ENCODE data around the gene ZSCAN31. TPM values are rescaled to one million over a fixed set of nuclear protein-coding genes. Genes with fewer than 3 reads are reported as not detected.

The ZSCAN31 gene
- total and polyA plus RNA-seq, 3 donors from 2014 or later: 21.4 to 51.3 (median 29.0) TPM

DNA sequence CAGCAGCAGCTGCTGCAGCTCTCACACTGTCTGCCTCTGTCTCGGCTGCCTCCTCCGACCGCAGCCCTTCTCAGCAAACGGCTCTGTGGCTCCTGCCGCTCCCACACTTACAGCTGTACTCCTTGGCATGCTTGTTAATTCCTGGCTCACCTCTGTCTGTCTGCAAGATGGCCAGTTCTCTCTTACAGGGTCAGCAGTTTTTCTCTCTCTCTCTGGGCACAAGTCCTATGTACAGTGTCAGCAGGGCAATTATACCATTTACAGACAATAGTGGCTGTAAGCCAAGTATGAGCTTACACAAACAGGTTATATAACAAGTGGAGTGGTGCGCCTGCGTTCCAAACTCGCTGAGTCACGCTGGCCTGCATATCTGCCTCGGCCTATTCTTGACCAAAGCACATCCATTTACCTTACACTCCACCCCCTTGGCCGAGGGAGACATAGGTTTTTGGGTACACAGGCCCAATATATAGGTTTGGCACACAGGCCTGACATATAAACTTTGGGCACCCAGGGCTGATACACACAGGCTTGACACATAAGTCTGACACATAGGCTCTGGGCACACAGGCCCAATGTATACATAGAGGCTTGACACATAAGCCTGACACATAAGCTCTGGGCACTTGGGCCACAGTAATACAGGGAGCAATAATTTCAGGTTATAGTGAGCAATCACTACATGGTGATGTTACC, 18.2 kb upstream of the ZSCAN31 start:
- no peak overlapping the region for H3K4me3 ChIP-seq
- no peak for DNase-seq

DNA sequence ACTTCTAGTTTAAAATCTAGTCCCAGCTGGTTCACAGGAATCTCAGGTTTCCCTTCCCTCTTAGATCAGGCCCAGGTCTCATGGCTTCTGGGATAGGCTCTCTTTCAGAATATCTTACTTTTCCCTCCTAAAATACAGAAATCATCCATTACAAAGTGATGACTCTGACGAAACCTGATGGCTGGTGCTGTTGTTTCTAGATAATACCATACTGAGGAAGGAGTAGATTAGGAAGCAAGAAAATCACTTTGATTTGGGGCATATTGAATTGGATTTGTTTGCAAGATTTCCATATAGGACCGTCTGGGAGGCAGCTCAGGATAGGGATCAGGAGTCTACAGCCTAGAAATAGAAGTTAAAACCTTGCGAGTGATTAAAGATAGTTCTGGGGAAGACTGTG, 17.4 kb upstream of the ZSCAN31 start:
- Histone ChIP-seq H3K27me3 (no peaks in the 10 kb centered on the region), H3K4me3 (no peak overlapping the region), H3K4me1 (peaks cover 19% of the 10 kb centered on the region), H3K36me3 (ENCODE audit: low read depth, missing control alignments) (no peaks in the 10 kb centered on the region), H3K27ac (no peak overlapping the region), H3K9me3 (no peaks in the 10 kb centered on the region)
- 92 to 94% methylated on average over 3 of the region's 3 CpGs for WGBS, 2 donors
- TF ChIP-seq, protein P1, sequence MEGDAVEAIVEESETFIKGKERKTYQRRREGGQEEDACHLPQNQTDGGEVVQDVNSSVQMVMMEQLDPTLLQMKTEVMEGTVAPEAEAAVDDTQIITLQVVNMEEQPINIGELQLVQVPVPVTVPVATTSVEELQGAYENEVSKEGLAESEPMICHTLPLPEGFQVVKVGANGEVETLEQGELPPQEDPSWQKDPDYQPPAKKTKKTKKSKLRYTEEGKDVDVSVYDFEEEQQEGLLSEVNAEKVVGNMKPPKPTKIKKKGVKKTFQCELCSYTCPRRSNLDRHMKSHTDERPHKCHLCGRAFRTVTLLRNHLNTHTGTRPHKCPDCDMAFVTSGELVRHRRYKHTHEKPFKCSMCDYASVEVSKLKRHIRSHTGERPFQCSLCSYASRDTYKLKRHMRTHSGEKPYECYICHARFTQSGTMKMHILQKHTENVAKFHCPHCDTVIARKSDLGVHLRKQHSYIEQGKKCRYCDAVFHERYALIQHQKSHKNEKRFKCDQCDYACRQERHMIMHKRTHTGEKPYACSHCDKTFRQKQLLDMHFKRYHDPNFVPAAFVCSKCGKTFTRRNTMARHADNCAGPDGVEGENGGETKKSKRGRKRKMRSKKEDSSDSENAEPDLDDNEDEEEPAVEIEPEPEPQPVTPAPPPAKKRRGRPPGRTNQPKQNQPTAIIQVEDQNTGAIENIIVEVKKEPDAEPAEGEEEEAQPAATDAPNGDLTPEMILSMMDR (IDR thresholded peaks at IDR 0.05): no peak
- TF ChIP-seq POLR2A (IDR thresholded peaks at IDR 0.05): no peak
- no peak for DNase-seq
- intact Hi-C loops (cut with DNase I; ENCODE audit: low total_unique reads): no loop called here

More for the DNA sequence above, 18.2 kb upstream of the ZSCAN31 start:
- 82 to 84% methylated on average over 11 of the region's 11 CpGs for WGBS, 2 donors
- Histone ChIP-seq H3K4me1 (peaks cover 19% of the 10 kb centered on the region), H3K36me3 (ENCODE audit: low read depth, missing control alignments) (no peaks in the 10 kb centered on the region), H3K27me3 (no peaks in the 10 kb centered on the region), H3K27ac (no peak overlapping the region), H3K9me3 (no peaks in the 10 kb centered on the region)
- intact Hi-C loops (cut with DNase I; ENCODE audit: low total_unique reads): no loop called here
- TF ChIP-seq POLR2A (IDR thresholded peaks at IDR 0.05): no peak

GRCh38 chr6:28351493-28351925, 15.6 kb upstream of the ZSCAN31 start:
- WGBS, 2 donors: 57 to 62% methylated on average over 2 of the region's 2 CpGs
- H3K4me3 ChIP-seq: no peak overlapping the region
- DNase-seq: no peak
- no peaks in the 10 kb centered on the region for H3K27me3 ChIP-seq
- TF ChIP-seq, protein P1 (IDR thresholded peaks at IDR 0.05): no peak
- TF ChIP-seq POLR2A (IDR thresholded peaks at IDR 0.05): no peak
- no peaks in the 10 kb centered on the region for H3K9me3 ChIP-seq
- no peak overlapping the region for H3K27ac ChIP-seq
- intact Hi-C loops (cut with DNase I; ENCODE audit: low total_unique reads): no loop called here
- H3K4me1 ChIP-seq: peaks cover 18% of the 10 kb centered on the region
- H3K36me3 ChIP-seq (ENCODE audit: low read depth, missing control alignments): no peaks in the 10 kb centered on the region

- WGBS, 2 donors: 55 to 61% methylated on average over 2 of the region's 2 CpGs
- no peaks in the 10 kb centered on the region for H3K36me3 ChIP-seq (ENCODE audit: low read depth, missing control alignments)
- no peak for TF ChIP-seq POLR2A (IDR thresholded peaks at IDR 0.05)
- TF ChIP-seq, protein P1 (IDR thresholded peaks at IDR 0.05): no peak
- H3K4me1 ChIP-seq: peaks cover 15% of the 10 kb centered on the region
- no peaks in the 10 kb centered on the region for H3K27me3 ChIP-seq
- H3K4me3 ChIP-seq: no peak overlapping the region
- no peak overlapping the region for H3K27ac ChIP-seq
- DNase-seq: no peak
- no peaks in the 10 kb centered on the region for H3K9me3 ChIP-seq
- intact Hi-C loops (cut with DNase I; ENCODE audit: low total_unique reads): no loop called here
Observed at GRCh38 chr6:28351087-28351486, 15.1 kb upstream of the ZSCAN31 start.

- TF ChIP-seq, protein P1 (IDR thresholded peaks at IDR 0.05): no peak
- no peak for TF ChIP-seq POLR2A (IDR thresholded peaks at IDR 0.05)
- no peaks in the 10 kb centered on the region for H3K9me3 ChIP-seq
- peak; percentile 94 for DNase-seq
- peak within 1 kb of the TSS; percentile 65 to 78 for H3K4me3 ChIP-seq
- intact Hi-C loops (cut with DNase I; ENCODE audit: low total_unique reads): no loop called here
- peak within 1 kb of the TSS; percentile 3 to 56 for H3K27ac ChIP-seq
- 1 to 4% methylated on average over 12 to 30 of the region's 30 CpGs for WGBS, 2 donors
- H3K36me3 ChIP-seq (ENCODE audit: low read depth, missing control alignments): no peaks in the 10 kb centered on the region
- peaks cover 15% of the 10 kb centered on the region for H3K4me1 ChIP-seq
- no peaks in the 10 kb centered on the region for H3K27me3 ChIP-seq
Observed at GRCh38 chr6:28349892-28350737, 14.2 kb upstream of the ZSCAN31 start, which contains the start of gene ZKSCAN3. Gene ZKSCAN3, plus strand, starts transcription at chr6:28349947. Its CDS starts 9,640 bp downstream, at chr6:28359587.
